Loucy (cell line): ENCODE data around the gene CPT1B.

Experiments used
- H2AFZ ChIP-seq: fragments of 200-600 bp; sonication (generic); 2 replicates; pipeline ENCODE4 v1.6.0; 2016; ENCODE audit warnings: antibody characterized with exemption, mild to moderate bottlenecking, low read length, moderate library complexity
- H3F3A ChIP-seq: fragments of 200-600 bp; 2 replicates; pipeline ENCODE4 v1.6.0; 2016; ENCODE audit warnings: antibody characterized with exemption, low read depth, mild to moderate bottlenecking
- H3K27me3 ChIP-seq: fragments of 200-600 bp; sonication (generic); 2 replicates; pipeline ENCODE4 v1.6.1; 2014; ENCODE audit warnings: low read length, mild to moderate bottlenecking; ENCODE audit not compliant: insufficient read depth, poor library complexity, severe bottlenecking
- H3K36me3 ChIP-seq: fragments of 200-600 bp; sonication (generic); 2 replicates; pipeline ENCODE4 v1.6.1; 2016; ENCODE audit warnings: low read length; ENCODE audit not compliant: insufficient read depth
- H3K4me1 ChIP-seq: fragments of 200-600 bp; sonication (generic); 2 replicates; pipeline ENCODE4 v1.5.1; 2014; ENCODE audit warnings: low read length, mild to moderate bottlenecking; ENCODE audit not compliant: insufficient read depth, poor library complexity, severe bottlenecking
- H3K4me2 ChIP-seq: fragments of 200-600 bp; sonication (generic); 2 replicates; pipeline ENCODE4 v1.6.0; 2014; ENCODE audit warnings: antibody characterized with exemption, low read length, low read depth, mild to moderate bottlenecking; ENCODE audit not compliant: poor library complexity, severe bottlenecking
- H3K4me3 ChIP-seq: fragments of 200-600 bp; sonication (generic); 2 replicates; pipeline ENCODE4 v1.5.1; 2014; ENCODE audit warnings: low read length, mild to moderate bottlenecking, mixed read lengths; ENCODE audit not compliant: poor library complexity, severe bottlenecking
- H3K79me2 ChIP-seq: fragments of 200-600 bp; sonication (generic); 2 replicates; pipeline ENCODE4 v1.6.1; 2014; ENCODE audit warnings: low read length; ENCODE audit not compliant: insufficient read depth
- H3K9ac ChIP-seq: fragments of 200-600 bp; sonication (generic); 2 replicates; pipeline ENCODE4 v1.6.0; 2014; ENCODE audit warnings: mild to moderate bottlenecking, low read depth, low read length, moderate library complexity; ENCODE audit not compliant: poor library complexity, severe bottlenecking
- H3K9me2 ChIP-seq: fragments of 200-600 bp; sonication (generic); replicated peaks from 2 replicates; pipeline ENCODE4 v1.6.1; 2016; ENCODE audit warnings: low read depth, low read length, mixed read lengths
- H3K9me3 ChIP-seq: fragments of 200-600 bp; sonication (generic); 2 replicates; pipeline ENCODE4 v1.6.1; 2014; ENCODE audit warnings: mild to moderate bottlenecking, antibody characterized with exemption, low read length, low read depth; ENCODE audit not compliant: insufficient read depth
- H4K20me1 ChIP-seq: fragments of 200-600 bp; sonication (generic); 2 replicates; pipeline ENCODE4 v1.6.0; 2014; ENCODE audit warnings: antibody characterized with exemption, low read length, mild to moderate bottlenecking; ENCODE audit not compliant: insufficient read depth, poor library complexity, severe bottlenecking
- CTCF ChIP-seq: fragments of 200-600 bp; sonication (generic); conservative IDR thresholded peaks from 2 replicates; pipeline ENCODE4 v1.5.1; 2014; ENCODE audit warnings: mild to moderate bottlenecking, antibody characterized with exemption, low read length
- EZH2phosphoT487 ChIP-seq: fragments of 200-600 bp; IDR thresholded peaks from 2 replicates; pipeline ENCODE4 v1.6.1; 2018; ENCODE audit warnings: antibody characterized with exemption, mild to moderate bottlenecking, moderate library complexity, borderline replicate concordance

CPT1B gene

GRCh38 chr22:50556703-50557102, 21.5 kb downstream of the CPT1B start:
- TF ChIP-seq CTCF (no peak), EZH2phosphoT487 (no peak)
- H3K4me2 ChIP-seq, result no peak overlapping the region
- peaks cover 2% of the 10 kb centered on the region for H3K4me1 ChIP-seq
- no peak overlapping the region for H3K9ac ChIP-seq
- no peak overlapping the region for H3K4me3 ChIP-seq
- H3F3A ChIP-seq, result no peaks in the 10 kb centered on the region
- H4K20me1 ChIP-seq, result no peaks in the 10 kb centered on the region
- no peaks in the 10 kb centered on the region for H3K79me2 ChIP-seq
- H3K9me2 ChIP-seq, result no peaks in the 10 kb centered on the region
- H2AFZ ChIP-seq, result no peak overlapping the region
- H3K27me3 ChIP-seq, result no peaks in the 10 kb centered on the region
- no peaks in the 10 kb centered on the region for H3K9me3 ChIP-seq
- no peaks in the 10 kb centered on the region for H3K36me3 ChIP-seq

- TF ChIP-seq CTCF (no peak), EZH2phosphoT487 (no peak)
Measured at GRCh38 chr22:50553310-50553709, 24.9 kb downstream of the CPT1B start.

GRCh38 chr22:50551160-50551752, 27.0 kb downstream of the CPT1B start:
- no peaks in the 10 kb centered on the region for H3K36me3 ChIP-seq
- H3F3A ChIP-seq, result no peaks in the 10 kb centered on the region
- no peak for TF ChIP-seq CTCF
- TF ChIP-seq EZH2phosphoT487, result no peak
- no peaks in the 10 kb centered on the region for H3K27me3 ChIP-seq
- no peak overlapping the region for H3K4me2 ChIP-seq
- H3K9ac ChIP-seq, result no peak overlapping the region
- H3K79me2 ChIP-seq, result peaks cover 6% of the 10 kb centered on the region; the same call in 1 of the 2 replicates
- no peak overlapping the region for H3K4me3 ChIP-seq
- no peak overlapping the region for H2AFZ ChIP-seq
- H3K4me1 ChIP-seq, result peaks cover 12% of the 10 kb centered on the region
- no peaks in the 10 kb centered on the region for H3K9me2 ChIP-seq
- no peaks in the 10 kb centered on the region for H3K9me3 ChIP-seq
- no peaks in the 10 kb centered on the region for H4K20me1 ChIP-seq

More at GRCh38 chr22:50553310-50553709, 24.9 kb downstream of the CPT1B start:
- Histone ChIP-seq H3K27me3 (no peaks in the 10 kb centered on the region), H3K9me2 (no peaks in the 10 kb centered on the region), H3K36me3 (no peaks in the 10 kb centered on the region), H3K9ac (no peak overlapping the region), H2AFZ (no peak overlapping the region), H3K4me2 (no peak overlapping the region), H3K9me3 (no peaks in the 10 kb centered on the region), H3F3A (no peaks in the 10 kb centered on the region), H3K79me2 (peaks cover 6% of the 10 kb centered on the region; the same call in 1 of the 2 replicates), H3K4me1 (peaks cover 8% of the 10 kb centered on the region), H4K20me1 (no peaks in the 10 kb centered on the region), H3K4me3 (no peak overlapping the region)
